GM20000 (cell line): ENCODE data around the gene MINDY4.

Experiments used
- DNase-seq: peaks from one replicate; pipeline ENCODE4 v3.0.0; 2012; ENCODE audit warnings: low spot score
- CTCF ChIP-seq: IDR thresholded peaks from 2 replicates; pipeline ENCODE4 v1.5.1; 2012; ENCODE audit warnings: mild to moderate bottlenecking, control low read depth; ENCODE audit errors: extremely low read depth, missing control alignments

The MINDY4 gene

DNA sequence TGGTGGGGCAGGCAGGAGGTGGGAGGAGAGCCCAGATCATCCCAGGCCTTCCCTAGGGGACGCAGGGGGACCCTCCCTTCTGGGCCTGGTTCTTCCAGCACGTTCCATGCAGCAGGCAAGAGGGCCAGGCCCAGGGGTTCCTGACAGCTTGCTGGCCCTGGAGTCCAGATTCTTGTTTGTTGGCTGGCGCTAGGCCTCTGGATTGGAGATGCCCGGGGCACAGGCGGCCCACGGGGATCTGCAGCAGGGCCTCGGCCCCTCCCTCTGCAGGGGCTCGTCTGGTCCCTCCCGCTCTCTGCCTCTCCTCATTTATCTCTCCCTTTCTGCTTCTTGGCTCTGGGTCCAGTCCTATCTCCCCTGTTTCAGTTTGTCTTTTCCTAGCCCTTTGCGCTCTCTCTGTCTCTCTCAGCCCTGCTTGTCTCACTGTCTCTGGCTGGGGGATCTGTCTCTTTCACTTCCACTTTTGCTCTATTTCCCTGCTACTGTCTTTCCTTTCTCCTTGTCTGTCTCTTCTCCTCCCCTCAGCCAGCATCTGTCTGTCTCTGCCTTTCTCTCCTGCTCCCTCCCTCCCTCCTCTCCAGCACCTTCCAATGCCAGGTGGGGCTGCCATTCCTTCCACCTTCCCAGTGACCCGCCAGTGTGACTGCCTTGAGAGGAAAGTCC is 139.3 kb downstream of the MINDY4 start:
- no peak for TF ChIP-seq CTCF
- no peak for DNase-seq

- TF ChIP-seq CTCF, result no peak
- DNase-seq, result no peak
These were observed 139.9 kb downstream of the MINDY4 start for GRCh38 chr7:30911133-30911532.

GRCh38 chr7:30911561-30911969 is 140.3 kb downstream of the MINDY4 start, which contains the start of gene AQP1:
TSS of gene AQP1 (plus strand) at chr7:30911853. CDS start at chr7:30911910, 57 bp downstream.
- no peak for TF ChIP-seq CTCF
- no peak for DNase-seq

GRCh38 chr7:30912021-30912730 is 141.0 kb downstream of the MINDY4 start:
- TF ChIP-seq CTCF, result no peak
- DNase-seq, result no peak

DNA sequence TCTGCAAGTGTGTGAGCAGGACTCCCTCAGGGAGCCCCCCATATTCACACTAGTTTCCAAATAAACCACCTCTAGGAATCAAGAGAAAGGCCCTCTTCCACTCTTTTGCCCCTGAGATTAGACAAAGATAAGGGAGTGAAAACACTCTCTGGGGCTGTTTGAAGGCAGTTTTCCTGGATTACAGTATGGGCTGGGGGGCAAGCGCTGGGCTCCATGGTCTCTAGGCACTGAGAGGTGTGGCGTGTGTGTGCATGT is 141.4 kb downstream of the MINDY4 start:
- no peak for TF ChIP-seq CTCF
- DNase-seq, result no peak

DNA sequence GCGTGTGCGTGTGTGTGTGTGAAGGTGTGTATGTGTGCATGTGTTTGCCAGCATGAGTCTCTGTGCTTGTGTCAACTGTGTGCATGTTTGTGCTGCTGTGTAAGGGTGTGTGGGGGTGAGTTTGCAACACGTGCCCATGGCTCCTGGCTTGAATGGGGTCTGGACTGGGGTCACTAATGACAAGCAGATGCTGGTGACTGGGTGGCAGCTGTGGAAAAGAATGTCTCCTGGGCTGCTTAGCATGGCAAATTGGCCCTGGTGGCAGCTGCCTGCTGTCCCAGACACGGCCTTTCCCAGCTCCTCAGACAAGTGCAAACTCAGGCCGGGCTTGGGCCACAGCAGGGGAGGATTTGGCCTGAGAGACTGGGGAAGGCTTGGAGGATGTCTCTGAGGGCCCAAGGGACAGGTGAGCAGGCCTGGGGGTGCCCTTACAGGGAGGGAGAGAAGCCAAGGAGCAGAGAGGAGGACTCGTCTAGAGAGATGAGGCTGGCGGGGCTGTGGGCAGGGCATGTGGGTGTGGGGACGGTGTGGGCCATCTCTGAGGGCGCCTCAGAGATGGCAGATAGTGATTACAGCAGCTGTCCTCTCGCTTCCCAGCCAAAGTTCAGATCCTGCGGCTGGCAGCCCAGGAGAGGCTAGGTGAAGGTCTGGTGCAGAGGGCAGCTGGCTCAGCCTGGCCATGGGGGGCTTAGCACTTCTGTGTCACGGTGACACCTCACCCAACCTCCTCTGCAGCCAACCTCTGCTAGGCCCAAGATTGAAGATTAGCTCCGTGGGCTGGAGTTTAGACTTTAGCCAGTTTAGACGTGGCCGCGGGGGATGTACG is 142.0 kb downstream of the MINDY4 start:
- no peak for DNase-seq
- no peak for TF ChIP-seq CTCF
